HG02571 (cell line): Measurements from ENCODE around the gene TPPP.
"Not testable (repeated sequence)": the region's sequence is repeated elsewhere in the genome, so short reads cannot be mapped to it uniquely, and the experiment has no call there.

Experiments used
- ATAC-seq: cut with Tn5 transposase; IDR thresholded peaks from one replicate; pipeline ENCODE4 v1.9.1; 2021; ENCODE audit warnings: mild to moderate bottlenecking, moderate library complexity; ENCODE audit not compliant: unreplicated experiment

Gene TPPP

GRCh38 chr5:628351-629205 is 64.6 kb downstream of the TPPP start:
- not testable (repeated sequence) for ATAC-seq

GRCh38 chr5:627840-628239 is 65.3 kb downstream of the TPPP start:
- ATAC-seq, result no peak

- ATAC-seq, result no peak
These were observed 66.3 kb downstream of the TPPP start for GRCh38 chr5:626850-627249.

- ATAC-seq, result no peak
These were observed 67.6 kb downstream of the TPPP start for GRCh38 chr5:625516-625915.

- no peak for ATAC-seq
These were observed 68.3 kb downstream of the TPPP start for GRCh38 chr5:624951-625230.

- no peak for ATAC-seq
These were observed 68.8 kb downstream of the TPPP start for GRCh38 chr5:624118-624950.

- ATAC-seq, result no peak
These were observed 69.6 kb downstream of the TPPP start for GRCh38 chr5:623531-623930.

- no peak for ATAC-seq
These were observed 70.1 kb downstream of the TPPP start for GRCh38 chr5:622946-623522.

- no peak for ATAC-seq
These were observed 70.8 kb downstream of the TPPP start for GRCh38 chr5:622359-622758.

GRCh38 chr5:621341-621761 is 71.8 kb downstream of the TPPP start:
- ATAC-seq, result no peak

GRCh38 chr5:620586-621180 is 72.5 kb downstream of the TPPP start:
- no peak for ATAC-seq

- no peak for ATAC-seq
These were observed 73.0 kb downstream of the TPPP start for GRCh38 chr5:620152-620551.

- ATAC-seq, result no peak
These were observed 73.7 kb downstream of the TPPP start for GRCh38 chr5:619444-619843.

- ATAC-seq, result no peak
These were observed 74.7 kb downstream of the TPPP start for GRCh38 chr5:618450-618849.

- ATAC-seq, result no peak
These were observed 75.3 kb downstream of the TPPP start for GRCh38 chr5:617896-618295.

- ATAC-seq, result no peak
These were observed 76.6 kb downstream of the TPPP start for GRCh38 chr5:616484-617039.

- ATAC-seq, result peak; percentile 26
These were observed 80.4 kb downstream of the TPPP start for GRCh38 chr5:612498-613424.

GRCh38 chr5:611731-612486 is 81.2 kb downstream of the TPPP start, which contains the start of gene CEP72:
Gene CEP72, plus strand, starts transcription at chr5:612340. Its CDS starts 22 bp downstream, at chr5:612362.
- peak; percentile 87 for ATAC-seq
